Osteocyte (in vitro differentiated cells): ENCODE data around the gene MXD1. TPM values are rescaled to one million over a fixed set of nuclear protein-coding genes. Genes with fewer than 3 reads are reported as not detected.

Experiments used
- DNase-seq: peaks from one replicate; pipeline ENCODE4 v3.0.0; 2021; ENCODE audit warnings: mixed read lengths; ENCODE audit not compliant: unreplicated experiment; ENCODE audit errors: extremely low spot score
- H3K27ac Mint-ChIP-seq: one replicate; pipeline ENCODE4 v1.8.0; 2021; ENCODE audit warnings: mild to moderate bottlenecking, mixed read lengths; ENCODE audit not compliant: unreplicated experiment
- H3K27me3 Mint-ChIP-seq: one replicate; pipeline ENCODE4 v1.8.0; 2021; ENCODE audit warnings: mixed read lengths; ENCODE audit not compliant: unreplicated experiment
- H3K36me3 Mint-ChIP-seq: one replicate; pipeline ENCODE4 v1.8.0; 2021; ENCODE audit warnings: mixed read lengths; ENCODE audit not compliant: unreplicated experiment
- H3K4me1 Mint-ChIP-seq: one replicate; pipeline ENCODE4 v1.8.0; 2021; ENCODE audit warnings: mixed read lengths; ENCODE audit not compliant: unreplicated experiment
- H3K4me3 Mint-ChIP-seq: one replicate; pipeline ENCODE4 v1.8.0; 2021; ENCODE audit warnings: mild to moderate bottlenecking, moderate library complexity, mixed read lengths; ENCODE audit not compliant: unreplicated experiment
- H3K9me3 Mint-ChIP-seq: one replicate; pipeline ENCODE4 v1.8.0; 2021; ENCODE audit warnings: mixed read lengths; ENCODE audit not compliant: unreplicated experiment
- total RNA-seq: library from RNA; stranded (reverse); gene quantifications from 2 replicates; pipeline ENCODE4 v1.2.1, GENCODE V29; 2021
- TF ChIP-seq, protein P1 (sequence below): fragments of 200-600 bp; sonication (generic); IDR thresholded peaks from 2 replicates; pipeline ENCODE4 v1.5.0; 2021; ENCODE audit warnings: antibody characterized with exemption, mild to moderate bottlenecking, moderate library complexity

Gene MXD1
- total RNA-seq, 1 donor from 2014 or later, result 8.2 TPM

DNA sequence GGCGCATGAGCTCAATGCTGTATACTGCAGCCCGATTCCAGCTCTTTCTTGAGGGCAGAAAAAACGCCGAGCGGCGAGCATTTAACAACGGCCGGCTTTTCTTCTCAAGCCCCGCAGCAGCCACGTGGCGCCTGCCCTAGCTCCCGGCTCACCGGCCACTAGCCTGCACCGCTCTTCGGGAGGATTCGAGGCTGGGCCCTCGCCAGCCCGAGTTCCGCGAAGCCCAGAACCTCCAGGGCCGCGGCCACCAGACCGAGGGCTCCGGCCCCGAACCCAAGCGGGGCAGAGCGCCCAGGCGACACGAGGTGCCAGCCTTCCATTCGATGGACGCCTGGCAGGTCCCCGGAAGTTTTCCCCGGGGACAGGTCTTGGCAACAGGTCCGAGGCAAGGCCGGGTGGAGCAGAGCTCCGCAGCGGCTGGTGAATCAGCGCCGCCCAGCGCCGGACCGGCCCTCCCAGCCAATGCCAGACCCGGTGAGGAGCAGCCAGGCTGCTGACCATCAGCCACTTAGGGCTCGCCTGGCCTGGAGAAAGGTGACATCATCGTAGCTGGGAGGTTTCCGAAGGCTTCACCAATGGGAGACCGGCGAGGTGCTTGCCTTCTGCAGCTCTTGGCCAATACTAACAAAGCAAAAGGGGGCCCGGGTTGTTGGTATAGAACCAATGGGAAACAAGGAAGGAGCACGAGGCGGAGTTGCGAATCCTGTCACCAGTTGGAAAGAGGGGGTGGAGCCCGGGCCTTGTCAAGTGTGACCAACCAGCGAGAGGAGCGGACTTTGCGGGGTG, 552 bp upstream of the MXD1 start:
- TF ChIP-seq, protein P1, sequence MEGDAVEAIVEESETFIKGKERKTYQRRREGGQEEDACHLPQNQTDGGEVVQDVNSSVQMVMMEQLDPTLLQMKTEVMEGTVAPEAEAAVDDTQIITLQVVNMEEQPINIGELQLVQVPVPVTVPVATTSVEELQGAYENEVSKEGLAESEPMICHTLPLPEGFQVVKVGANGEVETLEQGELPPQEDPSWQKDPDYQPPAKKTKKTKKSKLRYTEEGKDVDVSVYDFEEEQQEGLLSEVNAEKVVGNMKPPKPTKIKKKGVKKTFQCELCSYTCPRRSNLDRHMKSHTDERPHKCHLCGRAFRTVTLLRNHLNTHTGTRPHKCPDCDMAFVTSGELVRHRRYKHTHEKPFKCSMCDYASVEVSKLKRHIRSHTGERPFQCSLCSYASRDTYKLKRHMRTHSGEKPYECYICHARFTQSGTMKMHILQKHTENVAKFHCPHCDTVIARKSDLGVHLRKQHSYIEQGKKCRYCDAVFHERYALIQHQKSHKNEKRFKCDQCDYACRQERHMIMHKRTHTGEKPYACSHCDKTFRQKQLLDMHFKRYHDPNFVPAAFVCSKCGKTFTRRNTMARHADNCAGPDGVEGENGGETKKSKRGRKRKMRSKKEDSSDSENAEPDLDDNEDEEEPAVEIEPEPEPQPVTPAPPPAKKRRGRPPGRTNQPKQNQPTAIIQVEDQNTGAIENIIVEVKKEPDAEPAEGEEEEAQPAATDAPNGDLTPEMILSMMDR, result peak; percentile 36
- Mint-ChIP-seq H3K9me3 (no peaks in the 10 kb centered on the region), H3K4me3 (peak overlapping the region; percentile 82), H3K36me3 (no peaks in the 10 kb centered on the region), H3K4me1 (peaks cover 24% of the 10 kb centered on the region), H3K27ac (peak overlapping the region; percentile 92), H3K27me3 (no peaks in the 10 kb centered on the region)
- peak; percentile 100 for DNase-seq

DNA sequence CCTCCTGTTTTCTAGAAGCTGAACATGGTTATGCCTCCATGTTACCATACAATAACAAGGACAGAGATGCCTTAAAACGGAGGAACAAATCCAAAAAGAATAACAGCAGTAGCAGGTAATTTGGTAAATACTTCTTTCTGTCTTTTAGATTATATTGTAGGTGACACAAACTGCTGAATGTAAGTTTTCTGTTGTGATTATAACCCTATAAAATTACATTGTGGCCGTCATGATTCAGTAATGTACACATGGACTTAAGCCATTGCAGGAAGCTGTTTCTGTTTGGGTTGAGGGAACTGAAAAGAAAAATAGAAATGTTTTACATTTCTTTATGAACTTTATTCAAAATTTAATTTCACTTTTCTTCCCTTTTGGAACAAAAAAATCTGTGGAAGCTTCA, 1.2 kb downstream of the MXD1 start:
- Mint-ChIP-seq H3K4me1 (peaks cover 20% of the 10 kb centered on the region), H3K27me3 (no peaks in the 10 kb centered on the region), H3K4me3 (peak overlapping the region; percentile 66), H3K27ac (no peak overlapping the region), H3K9me3 (no peaks in the 10 kb centered on the region), H3K36me3 (no peaks in the 10 kb centered on the region)
- DNase-seq, result no peak
- TF ChIP-seq, protein P1, result no peak

DNA sequence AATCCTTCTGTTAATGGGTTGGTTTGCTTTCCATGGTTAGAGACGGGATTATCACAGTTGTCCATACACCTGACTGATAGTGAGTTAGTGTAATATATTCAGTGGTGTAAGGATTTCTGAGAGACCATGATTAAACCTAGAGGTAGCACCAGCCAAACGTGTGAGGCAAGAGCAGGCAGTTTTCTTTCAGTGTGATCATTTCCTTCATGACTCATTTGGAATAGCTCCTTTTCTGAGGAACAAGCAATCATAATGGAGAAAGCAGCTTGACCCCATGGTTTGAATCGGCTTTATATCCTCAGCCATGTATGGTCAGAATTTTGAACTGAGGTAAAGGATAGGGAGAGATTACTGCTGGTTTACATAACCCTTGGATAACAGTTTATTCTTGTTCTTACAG, 2.9 kb downstream of the MXD1 start:
- H3K27me3 Mint-ChIP-seq, result no peaks in the 10 kb centered on the region
- H3K4me1 Mint-ChIP-seq, result peaks cover 20% of the 10 kb centered on the region
- no peak overlapping the region for H3K4me3 Mint-ChIP-seq
- TF ChIP-seq, protein P1, result no peak
- H3K9me3 Mint-ChIP-seq, result no peaks in the 10 kb centered on the region
- no peak overlapping the region for H3K27ac Mint-ChIP-seq
- peaks cover 7% of the 10 kb centered on the region for H3K36me3 Mint-ChIP-seq
- DNase-seq, result no peak

DNA sequence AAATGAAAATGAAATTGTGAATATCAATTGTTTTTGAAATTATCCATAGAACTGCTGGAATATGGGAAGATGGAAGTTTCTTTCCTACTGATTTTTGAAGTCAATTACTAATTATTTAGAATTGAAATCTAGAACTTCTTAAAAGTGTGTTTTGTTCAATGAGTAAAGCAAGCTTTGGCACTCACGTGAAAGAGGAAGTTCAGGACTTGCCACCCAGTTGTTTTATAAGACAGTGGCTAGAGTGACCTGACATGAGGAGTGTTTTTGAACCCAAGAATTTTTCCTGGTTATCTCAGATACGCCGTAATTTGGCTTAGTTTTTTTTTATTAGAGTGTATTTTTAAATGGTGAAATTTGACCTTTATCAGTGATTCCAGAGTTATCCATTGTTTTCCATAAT, 3.5 kb downstream of the MXD1 start:
- Mint-ChIP-seq H3K27ac (no peak overlapping the region), H3K36me3 (peaks cover 7% of the 10 kb centered on the region), H3K4me1 (peaks cover 19% of the 10 kb centered on the region), H3K4me3 (no peak overlapping the region), H3K27me3 (no peaks in the 10 kb centered on the region), H3K9me3 (no peaks in the 10 kb centered on the region)
- DNase-seq, result no peak
- TF ChIP-seq, protein P1, result no peak

DNA sequence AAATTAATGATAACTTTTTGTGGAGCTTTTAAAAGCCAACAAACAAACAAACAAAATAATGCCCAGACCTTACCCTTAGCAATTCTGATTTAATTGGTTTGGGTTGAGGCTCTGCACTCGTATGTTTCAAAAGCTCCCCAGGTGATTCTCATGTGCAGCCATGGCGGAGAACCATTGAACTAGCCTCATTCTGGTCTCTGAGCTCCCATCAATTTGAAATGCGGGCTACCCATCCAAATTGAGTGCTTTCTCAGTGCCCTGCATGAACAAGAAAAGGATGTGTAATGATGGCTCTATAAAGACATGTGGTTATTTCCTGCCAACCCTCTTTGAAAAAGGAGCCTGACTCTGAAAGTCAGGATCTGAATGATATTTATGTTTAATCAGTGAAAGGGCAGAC, 8.2 kb downstream of the MXD1 start:
- Mint-ChIP-seq H3K4me3 (no peak overlapping the region), H3K4me1 (no peaks in the 10 kb centered on the region), H3K36me3 (peaks cover 9% of the 10 kb centered on the region), H3K9me3 (no peaks in the 10 kb centered on the region), H3K27ac (no peak overlapping the region), H3K27me3 (no peaks in the 10 kb centered on the region)
- no peak for DNase-seq
- TF ChIP-seq, protein P1, result no peak
